Measurements from ENCODE around the gene SCAMP4.

The SCAMP4 gene

DNA sequence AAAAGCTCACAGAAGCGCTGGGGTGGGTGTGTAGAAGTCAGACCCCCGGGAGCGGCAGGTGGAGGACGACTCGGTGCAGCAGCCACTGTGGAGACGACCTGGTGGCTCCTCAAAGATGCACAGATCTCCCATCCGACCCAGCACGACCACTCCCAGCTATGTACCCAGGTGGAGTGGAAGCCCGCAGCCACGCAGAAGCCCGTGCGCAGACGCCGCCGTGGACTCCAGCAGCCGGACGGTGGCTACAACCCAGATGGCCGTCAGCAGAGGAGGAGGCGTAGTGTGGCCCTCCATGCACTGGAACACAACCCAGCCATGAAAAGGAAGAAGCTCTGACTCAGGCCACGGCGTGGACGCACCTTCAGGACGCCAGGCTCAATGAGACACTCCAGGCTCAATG, 57.5 kb downstream of the SCAMP4 start:
- no peak for DNase-seq

DNA sequence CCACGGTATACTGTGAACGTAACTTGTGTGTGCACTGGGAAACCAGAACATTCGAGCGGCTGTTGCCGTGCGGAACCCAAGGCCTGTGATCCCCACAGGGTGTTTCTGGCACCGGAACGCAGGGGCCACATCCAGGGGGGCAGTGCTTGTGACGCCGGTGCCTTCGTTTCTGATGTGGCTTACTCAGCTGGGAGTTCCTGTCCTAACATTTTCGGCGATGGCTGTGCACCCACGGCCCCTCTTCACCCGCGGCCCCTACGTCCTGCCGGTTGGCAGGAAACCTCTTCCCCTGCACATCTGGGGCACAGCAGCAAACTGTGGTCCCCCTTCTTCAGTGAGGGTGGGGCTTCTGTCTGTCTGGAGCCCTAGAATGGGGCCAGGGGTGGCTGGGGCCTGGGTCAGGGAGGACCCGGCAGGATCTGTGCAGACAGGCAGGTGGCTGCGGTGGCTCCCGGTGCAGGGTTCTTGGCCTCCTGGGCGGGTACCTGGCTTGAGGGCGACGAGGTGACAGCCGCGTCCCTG, 61.9 kb downstream of the SCAMP4 start:
- DNase-seq: no peak

DNA sequence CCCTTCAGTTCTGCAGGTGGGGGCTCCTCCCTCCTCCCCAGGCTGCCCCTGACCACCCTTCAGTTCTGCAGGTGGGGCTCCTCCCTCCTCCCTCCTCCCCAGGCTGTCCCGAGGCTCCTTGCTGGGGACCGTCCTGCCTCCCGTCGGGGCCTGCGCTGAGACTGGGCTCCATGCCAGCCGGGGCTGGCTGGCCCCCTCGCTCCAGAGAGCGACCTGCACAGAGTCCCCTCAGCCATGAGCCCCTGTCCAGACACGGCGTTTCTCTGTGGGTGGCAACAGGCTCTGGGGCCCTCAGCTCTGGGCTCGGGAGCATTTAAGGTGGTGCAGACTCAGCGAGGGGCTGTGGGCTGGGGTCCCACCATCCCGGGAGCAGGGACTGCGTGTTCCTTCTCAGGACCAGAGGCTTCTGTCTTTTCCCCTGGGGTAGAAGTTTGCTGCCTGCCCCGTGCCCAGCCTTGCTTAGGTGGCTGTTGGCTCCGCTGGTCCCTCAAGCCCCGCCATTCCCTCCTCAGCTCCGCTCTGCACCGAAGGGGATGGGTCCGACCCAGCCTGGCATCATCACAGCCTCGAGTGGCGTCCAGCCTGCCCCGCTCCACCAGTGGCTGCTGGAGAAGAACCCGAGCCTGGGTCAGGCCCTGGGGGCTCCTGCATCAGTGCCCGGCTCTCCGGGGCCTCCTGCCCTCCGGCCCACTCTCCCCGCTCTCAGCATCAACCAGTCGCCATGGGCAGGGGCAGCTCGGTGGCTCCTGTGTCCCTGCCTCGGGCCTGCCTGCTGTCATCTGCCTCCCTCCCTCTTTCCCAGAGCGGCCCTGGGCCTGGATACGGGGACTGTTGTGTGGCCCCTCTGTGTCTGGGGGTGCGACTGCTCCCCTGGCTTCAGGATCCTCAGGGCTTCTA, 63.3 kb downstream of the SCAMP4 start:
- DNase-seq: no peak

DNA sequence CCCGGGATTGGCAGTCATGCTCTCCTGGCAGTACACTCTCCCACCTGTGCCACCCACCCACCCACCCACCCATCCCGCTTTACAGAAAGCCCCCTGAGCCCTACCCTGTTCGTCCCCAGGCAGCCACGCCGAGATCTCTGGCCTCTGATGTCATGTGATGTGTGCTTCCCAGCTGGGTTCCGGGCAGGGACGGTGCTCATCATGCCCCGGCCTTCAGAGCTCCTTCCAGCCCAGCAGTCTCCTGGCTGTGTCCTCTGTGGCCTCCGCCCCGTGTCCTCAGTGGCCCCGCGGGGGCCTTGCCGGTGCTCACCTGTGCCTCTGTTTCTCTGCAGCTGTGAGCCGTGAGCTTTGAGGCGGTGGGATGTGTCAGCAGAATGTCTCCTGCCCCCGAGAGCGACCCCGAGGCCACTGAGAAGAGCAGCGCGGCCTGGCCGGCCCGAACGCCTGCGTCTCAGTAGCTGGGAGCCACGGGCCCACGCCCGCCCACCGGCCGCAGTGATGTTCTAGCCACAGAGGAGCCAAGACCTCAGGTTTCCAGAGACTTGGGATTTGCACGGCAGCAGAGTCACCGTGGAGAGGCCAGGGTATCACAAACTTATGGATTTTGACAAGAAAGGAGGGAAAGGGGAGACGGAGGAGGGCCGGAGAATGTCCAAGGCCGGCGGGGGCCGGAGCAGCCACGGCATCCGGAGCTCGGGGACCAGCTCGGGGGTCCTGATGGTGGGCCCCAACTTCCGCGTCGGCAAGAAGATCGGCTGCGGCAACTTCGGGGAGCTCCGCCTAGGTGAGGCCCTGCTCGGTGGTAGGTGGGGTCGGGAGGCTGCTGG, 64.2 kb downstream of the SCAMP4 start:
- no peak for DNase-seq

DNA sequence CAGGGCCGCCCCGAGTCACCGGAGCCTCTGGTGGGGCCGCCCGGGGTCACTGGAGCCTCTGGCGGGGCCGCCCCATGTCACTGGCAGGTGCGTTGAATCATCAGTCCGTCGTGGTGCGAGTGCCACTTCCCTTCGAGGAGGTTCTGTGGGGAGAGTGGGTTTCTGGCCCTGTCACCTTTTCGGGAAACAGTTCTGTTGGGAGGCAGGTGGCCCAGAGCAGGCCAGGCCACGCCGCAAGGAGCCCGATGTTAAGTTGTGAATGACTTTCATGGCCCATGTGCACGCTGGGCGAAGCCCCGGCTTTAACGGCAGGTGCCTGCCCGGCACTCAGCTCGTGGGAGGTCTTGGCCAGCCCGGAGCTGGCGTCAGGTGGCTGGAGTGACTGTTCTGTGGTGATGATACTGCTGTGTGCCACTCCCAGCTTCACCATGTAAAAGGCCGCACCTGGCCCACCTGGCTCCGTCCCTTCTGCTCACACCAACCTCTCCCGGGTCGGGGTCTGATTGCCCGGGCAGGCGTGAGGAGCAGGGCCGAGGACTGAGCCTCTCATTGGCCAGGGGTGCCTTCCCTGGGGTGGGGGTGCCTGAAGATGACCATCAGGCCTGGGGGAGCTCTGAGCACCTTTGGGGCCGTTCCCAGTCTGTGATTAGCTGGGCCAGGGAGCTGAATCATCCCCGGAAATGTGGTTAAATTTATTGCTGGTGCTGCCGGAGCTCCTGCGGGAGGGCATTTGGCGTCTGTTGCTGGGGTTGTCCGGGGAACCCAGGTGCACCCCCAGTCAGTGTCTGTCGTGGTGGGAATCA, 65.0 kb downstream of the SCAMP4 start:
- no peak for DNase-seq

DNA sequence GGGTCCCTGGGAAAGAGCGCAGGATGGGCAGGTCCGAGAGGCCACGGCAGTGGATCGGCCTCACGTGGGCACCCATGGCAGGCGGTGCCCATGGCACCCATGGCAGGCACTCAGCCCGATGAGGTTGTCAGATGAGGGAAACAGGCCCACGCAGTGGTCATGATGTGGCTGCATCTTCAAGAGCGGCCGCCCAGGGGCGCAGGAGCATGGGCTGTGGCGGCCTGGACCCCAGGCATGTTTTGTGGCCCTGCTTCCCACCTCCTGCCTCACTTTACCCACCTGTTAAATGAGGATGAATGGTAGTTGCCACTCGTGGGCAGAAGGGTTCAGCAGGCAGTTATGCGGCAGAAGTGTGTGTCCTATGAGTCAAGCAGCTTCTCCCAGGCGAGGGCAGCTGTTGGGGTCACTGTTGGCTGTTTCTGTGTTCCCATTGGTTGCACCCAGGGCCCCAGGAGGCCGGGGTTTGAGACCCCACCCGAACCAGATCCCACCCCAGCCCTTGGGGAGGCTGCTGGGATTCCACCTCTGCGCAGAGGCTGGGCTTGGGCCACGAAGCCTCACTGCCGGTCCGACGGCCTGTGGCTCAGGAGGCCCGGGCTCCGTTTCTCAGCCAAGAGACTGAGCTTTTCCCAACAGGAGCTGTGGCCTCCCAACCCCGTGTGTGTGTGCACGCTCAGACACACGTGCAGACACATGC, 65.8 kb downstream of the SCAMP4 start:
- no peak for DNase-seq

DNA sequence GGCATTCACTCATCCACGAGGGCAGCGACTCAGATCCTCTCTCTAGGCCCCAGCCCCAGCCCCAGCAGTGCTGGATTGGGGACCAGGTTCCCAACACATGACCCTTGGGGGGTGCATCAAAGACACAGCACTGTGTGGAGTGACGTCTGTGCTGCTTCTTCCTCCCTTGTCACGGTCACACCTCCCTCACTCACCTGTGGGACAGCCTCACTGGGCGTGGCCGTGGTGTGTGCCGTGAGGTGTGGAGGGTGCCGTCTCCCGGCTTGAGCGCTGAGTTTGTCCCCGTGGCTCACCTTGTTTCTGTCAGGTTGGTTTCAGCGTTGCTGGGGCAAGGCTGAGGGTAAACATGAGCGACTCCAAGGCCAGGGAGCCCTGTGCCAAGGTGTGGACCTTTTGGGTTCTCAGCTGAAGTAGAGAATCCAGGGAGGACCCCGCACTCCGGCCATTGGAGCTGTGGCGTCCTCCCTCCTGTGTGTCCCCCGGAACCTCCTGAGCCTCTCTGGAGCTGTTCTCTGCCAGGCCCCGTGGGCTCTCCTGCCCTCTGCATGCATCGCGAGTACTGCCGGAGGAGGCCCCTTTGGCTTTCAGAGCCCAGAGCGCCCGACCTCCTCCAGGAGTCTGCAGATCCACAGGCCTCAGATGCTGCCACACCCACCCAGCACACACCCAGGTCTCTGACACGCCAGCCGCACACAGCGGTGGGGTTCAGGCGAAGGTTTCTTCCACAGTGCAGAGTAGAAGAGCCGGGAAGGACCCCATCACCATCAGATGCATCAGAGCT, 69.4 kb downstream of the SCAMP4 start:
- no peak for DNase-seq

DNA sequence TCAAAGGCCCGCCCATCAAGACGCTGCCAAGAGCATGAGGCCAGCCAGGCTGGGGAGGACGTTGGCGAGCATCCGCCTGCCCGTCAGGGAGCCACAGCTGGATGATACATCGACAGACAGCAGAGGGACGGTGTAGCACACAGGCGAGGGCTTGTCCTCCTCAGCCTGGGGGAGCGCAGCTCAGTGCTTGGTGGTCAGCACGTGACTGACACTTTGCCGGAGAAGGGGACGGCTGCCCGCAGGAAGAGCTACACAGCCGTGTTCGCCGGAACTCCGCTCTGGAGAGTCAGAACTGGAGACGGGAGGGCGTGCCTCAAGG, 69.9 kb downstream of the SCAMP4 start:
- no peak for DNase-seq

Measured in activated CD8-positive, alpha-beta memory T cell treated with anti-CD3 and anti-CD28 coated beads, Interleukin-2, amount 50 U/mL, for 48 hours (primary cell).